Parathyroid adenoma (tissue), 2 donors: Measurements from ENCODE around the gene DDI1.

Experiments
- H2AFZ ChIP-seq: fragments of 300-600 bp; sonication (generic); one replicate; pipeline ENCODE4 v1.7.0; 2017; ENCODE audit warnings: antibody characterized with exemption, mild to moderate bottlenecking
- H3K27ac ChIP-seq: fragments of 300-600 bp; sonication (generic); one replicate; pipeline ENCODE4 v1.7.0; 2017
- H3K27me3 ChIP-seq: fragments of 300-600 bp; sonication (generic); one replicate; pipeline ENCODE4 v1.7.0; 2017; ENCODE audit warnings: low read length; ENCODE audit not compliant: control insufficient read depth, insufficient read depth
- H3K36me3 ChIP-seq: fragments of 300-600 bp; sonication (generic); one replicate; pipeline ENCODE4 v1.7.0; 2017; ENCODE audit warnings: low read length; ENCODE audit not compliant: control insufficient read depth, insufficient read depth
- H3K4me1 ChIP-seq: fragments of 300-600 bp; sonication (generic); one replicate; pipeline ENCODE4 v1.7.0; 2017; ENCODE audit warnings: control low read depth
- H3K4me2 ChIP-seq: fragments of 300-600 bp; sonication (generic); one replicate; pipeline ENCODE4 v1.7.0; 2017; ENCODE audit warnings: low read length
- H3K4me3 ChIP-seq: fragments of 300-600 bp; sonication (generic); one replicate; pipeline ENCODE4 v1.7.0; 2017; ENCODE audit warnings: low read depth, low read length
- H3K79me2 ChIP-seq: fragments of 300-600 bp; sonication (generic); one replicate; pipeline ENCODE4 v1.7.0; 2017; ENCODE audit warnings: control low read depth
- H3K9ac ChIP-seq: fragments of 300-600 bp; sonication (generic); one replicate; pipeline ENCODE4 v1.7.0; 2017; ENCODE audit warnings: mild to moderate bottlenecking
- H3K9me3 ChIP-seq: fragments of 300-600 bp; sonication (generic); one replicate; pipeline ENCODE4 v1.7.0; 2017; ENCODE audit warnings: low read length; ENCODE audit not compliant: control insufficient read depth
- CTCF ChIP-seq: fragments of 300-600 bp; sonication (generic); IDR thresholded peaks from one replicate; pipeline ENCODE4 v1.7.0; 2017; ENCODE audit warnings: antibody characterized with exemption, mild to moderate bottlenecking
- donor health status: primary hyperparathyroidism.

The DDI1 gene

DNA sequence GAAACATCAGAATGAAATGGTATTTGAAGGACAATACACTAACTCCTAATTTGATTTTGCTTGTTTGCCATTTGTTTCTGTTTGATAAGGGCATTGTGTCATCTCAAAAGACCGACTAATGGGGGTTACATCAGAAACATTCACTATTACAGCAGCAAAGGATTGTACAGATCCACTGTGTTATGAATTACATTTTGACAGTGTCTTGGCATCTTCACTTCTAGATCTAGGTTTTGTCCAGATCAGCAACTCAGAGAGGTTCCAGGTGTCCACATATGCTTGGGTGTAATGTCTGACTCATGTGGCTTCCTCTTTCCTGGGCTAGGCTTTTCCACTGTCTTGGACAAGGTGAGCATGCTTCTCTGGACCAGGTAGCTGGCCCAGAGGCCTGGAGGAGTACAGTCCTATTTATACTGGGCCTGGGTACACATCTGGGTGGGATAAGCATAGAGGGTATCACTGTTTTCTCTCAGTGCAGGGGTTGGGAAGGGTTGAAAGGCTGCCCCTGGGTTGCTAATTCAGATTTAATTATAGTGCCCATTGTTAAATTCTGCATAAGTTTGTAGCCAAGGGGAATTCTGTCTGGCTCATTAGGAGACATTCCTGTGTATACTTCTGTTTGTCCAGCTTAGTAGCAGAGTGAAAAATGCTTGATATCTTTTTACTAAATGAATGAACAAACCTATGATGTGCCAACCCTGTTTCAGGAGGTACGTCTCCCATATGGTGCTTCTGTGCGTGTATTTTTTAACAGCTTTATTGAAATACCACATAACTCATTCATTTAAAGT, 23.8 kb downstream of the DDI1 start:
- Histone ChIP-seq H3K9ac (no peak overlapping the region), H3K4me1 (no peaks in the 10 kb centered on the region), H3K9me3 (no peaks in the 10 kb centered on the region), H3K4me3 (no peak overlapping the region), H3K4me2 (no peak overlapping the region), H3K79me2 (no peaks in the 10 kb centered on the region), H3K27me3 (no peaks in the 10 kb centered on the region), H2AFZ (no peak overlapping the region), H3K36me3 (no peaks in the 10 kb centered on the region), H3K27ac (no peak overlapping the region)
- no peak for TF ChIP-seq CTCF

DNA sequence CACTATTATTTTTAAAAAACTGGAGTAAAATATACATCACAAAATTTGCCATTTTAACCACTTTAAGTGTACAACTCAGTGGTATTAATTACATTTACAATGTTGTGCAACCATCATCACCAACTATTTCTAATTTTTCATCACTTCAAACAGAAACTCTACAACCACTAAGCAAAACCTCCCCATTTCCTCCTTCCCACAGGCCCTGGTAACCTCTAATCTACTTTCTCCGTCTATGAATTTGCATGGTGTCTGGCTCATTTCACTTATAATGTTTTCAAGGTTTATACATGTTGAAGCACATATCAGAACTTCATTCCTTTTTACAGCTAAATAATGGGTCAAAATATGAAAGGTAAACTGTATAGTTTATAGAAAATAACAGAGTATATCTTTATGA, 24.4 kb downstream of the DDI1 start:
- Histone ChIP-seq H3K27me3 (no peaks in the 10 kb centered on the region), H3K36me3 (no peaks in the 10 kb centered on the region), H2AFZ (no peak overlapping the region), H3K4me3 (no peak overlapping the region), H3K9me3 (no peaks in the 10 kb centered on the region), H3K27ac (no peak overlapping the region), H3K9ac (no peak overlapping the region), H3K4me2 (no peak overlapping the region), H3K4me1 (no peaks in the 10 kb centered on the region), H3K79me2 (no peaks in the 10 kb centered on the region)
- TF ChIP-seq CTCF = no peak

GRCh38 chr11:104061853-104062521, 25.5 kb downstream of the DDI1 start:
- Histone ChIP-seq H3K4me2 (no peak overlapping the region), H3K4me3 (no peak overlapping the region), H3K9me3 (no peaks in the 10 kb centered on the region), H2AFZ (no peak overlapping the region), H3K79me2 (no peaks in the 10 kb centered on the region), H3K27me3 (no peaks in the 10 kb centered on the region), H3K9ac (no peak overlapping the region), H3K4me1 (no peaks in the 10 kb centered on the region), H3K27ac (no peak overlapping the region), H3K36me3 (no peaks in the 10 kb centered on the region)
- no peak for TF ChIP-seq CTCF

GRCh38 chr11:104064034-104064630, 27.7 kb downstream of the DDI1 start:
- H3K36me3 ChIP-seq = no peaks in the 10 kb centered on the region

More at GRCh38 chr11:104064034-104064630, 27.7 kb downstream of the DDI1 start:
- H2AFZ ChIP-seq = no peak overlapping the region
- no peaks in the 10 kb centered on the region for H3K9me3 ChIP-seq
- H3K27me3 ChIP-seq = no peaks in the 10 kb centered on the region
- H3K4me1 ChIP-seq = no peaks in the 10 kb centered on the region
- H3K4me2 ChIP-seq = no peak overlapping the region
- H3K27ac ChIP-seq = no peak overlapping the region
- H3K79me2 ChIP-seq = no peaks in the 10 kb centered on the region
- TF ChIP-seq CTCF = no peak
- no peak overlapping the region for H3K4me3 ChIP-seq
- no peak overlapping the region for H3K9ac ChIP-seq
